HEK293 (cell line): Measurements from ENCODE around the gene PRKCE.

ENCODE experiments used
- CTCF ChIA-PET: fragments of 350-600 bp; formaldehyde crosslinking; extraction: SDS; loops from one replicate; lab custom pipeline; 2021; ENCODE audit warnings: antibody characterized with exemption; lab: Yijun Ruan, JAX
- POLR2A ChIA-PET: fragments of 300-600 bp; formaldehyde crosslinking; extraction: SDS; loops from one replicate; lab custom pipeline; 2020; ENCODE audit warnings: antibody characterized with exemption, inconsistent platforms; lab: Yijun Ruan, JAX
- H3K27ac ChIP-seq: fragments of 200-500 bp; sonication (Bioruptor generic); 2 replicates; pipeline ENCODE4 v1.5.1; 2014; ENCODE audit warnings: low read depth, low read length, control low read depth, inconsistent platforms; ENCODE audit errors: extremely low read depth
- H3K36me3 ChIP-seq, 2 experiments: fragments of 200-500 bp in 1 of 2; sonication (Bioruptor generic) in 1 of 2; 1 replicate in 1 of 2; 2 replicates in 1 of 2; pipeline ENCODE4 v1.5.1; 2014 to 2017; ENCODE audit warnings: inconsistent platforms in 2 of 2, low read length in 2 of 2; ENCODE audit not compliant: control insufficient read depth in 2 of 2, insufficient read depth in 1 of 2
- H3K4me1 ChIP-seq: fragments of 200-500 bp; sonication (Bioruptor generic); 2 replicates; pipeline ENCODE4 v1.5.1; 2014; ENCODE audit warnings: mild to moderate bottlenecking, low read length, inconsistent platforms; ENCODE audit not compliant: control insufficient read depth, insufficient read depth
- H3K4me3 ChIP-seq: 2 replicates; pipeline ENCODE4 v1.5.1; 2011; ENCODE audit warnings: low read depth, mild to moderate bottlenecking, control low read depth, low read length, moderate library complexity
- H3K9me3 ChIP-seq: fragments of 200-500 bp; sonication (Bioruptor generic); 2 replicates; pipeline ENCODE4 v1.5.1; 2014; ENCODE audit warnings: low read depth, low read length, inconsistent platforms; ENCODE audit not compliant: control insufficient read depth, insufficient read depth
- KLF1 ChIP-seq: fragments of 450-650 bp; formaldehyde crosslinking; IDR thresholded peaks from 2 replicates; pipeline ENCODE4 v1.5.1; 2016; ENCODE audit warnings: missing biosample characterization, missing genetic modification characterization
- KLF7 ChIP-seq: fragments of 450-650 bp; formaldehyde crosslinking; IDR thresholded peaks from 2 replicates; pipeline ENCODE4 v1.5.1; 2016; ENCODE audit warnings: missing biosample characterization, missing genetic modification characterization, borderline replicate concordance
- SALL2 ChIP-seq: fragments of 450-650 bp; formaldehyde crosslinking; IDR thresholded peaks from 2 replicates; pipeline ENCODE4 v1.5.0; 2017; ENCODE audit warnings: missing biosample characterization, mild to moderate bottlenecking, missing genetic modification characterization, borderline replicate concordance
- SP2 ChIP-seq: fragments of 450-650 bp; formaldehyde crosslinking; IDR thresholded peaks from 2 replicates; pipeline ENCODE4 v1.5.1; 2016; ENCODE audit warnings: missing biosample characterization, missing genetic modification characterization
- YY2 ChIP-seq: fragments of 450-650 bp; formaldehyde crosslinking; IDR thresholded peaks from 2 replicates; pipeline ENCODE4 v1.5.1; 2016; ENCODE audit warnings: missing biosample characterization, missing genetic modification characterization
- ZBTB44 ChIP-seq: fragments of 450-650 bp; IDR thresholded peaks from 2 replicates; pipeline ENCODE4 v1.5.1; 2018; ENCODE audit warnings: missing biosample characterization, mild to moderate bottlenecking, missing genetic modification characterization
- ZNF202 ChIP-seq: fragments of 450-650 bp; formaldehyde crosslinking; IDR thresholded peaks from 2 replicates; pipeline ENCODE4 v1.5.1; 2016; ENCODE audit warnings: missing biosample characterization, missing genetic modification characterization, borderline replicate concordance
- ZNF366 ChIP-seq: fragments of 450-650 bp; formaldehyde crosslinking; conservative IDR thresholded peaks from 2 replicates; pipeline ENCODE4 v1.5.1; 2016; ENCODE audit warnings: missing biosample characterization, missing genetic modification characterization
- ZNF426 ChIP-seq: fragments of 450-650 bp; formaldehyde crosslinking; IDR thresholded peaks from 2 replicates; pipeline ENCODE4 v1.5.1; 2017; ENCODE audit warnings: missing biosample characterization, missing genetic modification characterization, mild to moderate bottlenecking, inconsistent platforms, moderate library complexity
- ZNF473 ChIP-seq: fragments of 450-650 bp; formaldehyde crosslinking; IDR thresholded peaks from 2 replicates; pipeline ENCODE4 v1.5.1; 2017; ENCODE audit warnings: missing biosample characterization, missing genetic modification characterization
- ZNF510 ChIP-seq: fragments of 450-650 bp; formaldehyde crosslinking; IDR thresholded peaks from 2 replicates; pipeline ENCODE4 v1.5.1; 2018; ENCODE audit warnings: mild to moderate bottlenecking, missing genetic modification characterization, missing biosample characterization; ENCODE audit not compliant: insufficient replicate concordance
- ZNF513 ChIP-seq: fragments of 450-650 bp; IDR thresholded peaks from 2 replicates; pipeline ENCODE4 v1.5.1; 2018; ENCODE audit warnings: missing biosample characterization, missing genetic modification characterization
- ZNF544 ChIP-seq: fragments of 450-650 bp; formaldehyde crosslinking; IDR thresholded peaks from 2 replicates; pipeline ENCODE4 v1.5.0; 2017; ENCODE audit warnings: missing biosample characterization, missing genetic modification characterization
- ZNF623 ChIP-seq: fragments of 450-650 bp; formaldehyde crosslinking; IDR thresholded peaks from 2 replicates; pipeline ENCODE4 v1.5.1; 2016; ENCODE audit warnings: missing biosample characterization, missing genetic modification characterization
- ZNF692 ChIP-seq: fragments of 450-650 bp; formaldehyde crosslinking; IDR thresholded peaks from 2 replicates; pipeline ENCODE4 v1.5.1; 2016; ENCODE audit warnings: missing biosample characterization, missing genetic modification characterization
- ZNF704 ChIP-seq: fragments of 450-650 bp; formaldehyde crosslinking; IDR thresholded peaks from 2 replicates; pipeline ENCODE4 v1.5.1; 2016; ENCODE audit warnings: missing biosample characterization, missing genetic modification characterization
- ZNF707 ChIP-seq: fragments of 450-650 bp; formaldehyde crosslinking; IDR thresholded peaks from 2 replicates; pipeline ENCODE4 v1.5.1; 2016; ENCODE audit warnings: missing biosample characterization, missing genetic modification characterization
- ZNF792 ChIP-seq: fragments of 450-650 bp; formaldehyde crosslinking; IDR thresholded peaks from 2 replicates; pipeline ENCODE4 v1.5.1; 2016; ENCODE audit warnings: missing biosample characterization, missing genetic modification characterization
- ZNF843 ChIP-seq: fragments of 450-650 bp; formaldehyde crosslinking; IDR thresholded peaks from 2 replicates; pipeline ENCODE4 v1.5.1; 2016; ENCODE audit warnings: missing biosample characterization, missing genetic modification characterization
- TF ChIP-seq, protein P1 (sequence below): fragments of 450-650 bp; formaldehyde crosslinking; IDR thresholded peaks from 2 replicates; pipeline ENCODE4 v1.5.1; 2016; ENCODE audit warnings: missing biosample characterization, missing genetic modification characterization, borderline replicate concordance
- TF ChIP-seq, protein P2 (sequence below): fragments of 450-650 bp; formaldehyde crosslinking; IDR thresholded peaks from 2 replicates; pipeline ENCODE4 v1.5.1; 2016; ENCODE audit warnings: missing biosample characterization, missing genetic modification characterization

PRKCE gene

DNA sequence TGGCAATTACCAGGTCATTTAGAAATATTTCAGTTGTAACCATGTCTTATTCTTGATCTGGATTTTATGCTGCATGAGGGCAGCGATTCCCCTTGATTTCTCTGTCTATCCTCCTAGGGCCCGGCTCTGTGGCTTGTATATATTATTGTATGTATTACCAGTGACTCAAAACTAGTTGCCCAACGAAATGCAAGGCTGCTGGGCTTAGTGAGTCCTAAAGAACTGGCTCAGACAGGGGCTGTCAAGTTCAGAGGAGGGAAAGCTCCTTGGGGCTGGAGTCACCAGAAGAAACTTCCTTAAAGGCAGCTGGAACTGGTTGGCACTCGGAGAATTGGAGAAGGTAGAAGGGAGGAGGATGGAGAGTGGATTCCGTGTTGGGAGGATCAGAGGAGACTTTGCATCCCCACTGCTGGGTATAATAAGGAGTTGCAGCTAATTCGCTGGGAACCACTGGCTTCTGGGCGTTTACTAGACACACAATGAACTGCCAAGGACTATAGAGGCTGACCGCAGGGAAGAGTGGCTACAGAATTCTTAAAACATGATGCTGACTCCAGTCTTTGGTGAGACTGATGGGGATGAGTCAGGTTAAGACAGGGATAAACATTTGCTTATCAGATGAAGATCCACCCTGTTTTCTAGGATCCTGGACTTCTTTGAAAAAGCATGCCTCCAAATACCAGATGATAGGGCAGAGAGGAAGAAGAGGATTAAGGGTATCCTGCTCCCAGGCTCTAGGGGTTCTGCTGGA, 104.3 kb downstream of the PRKCE start (continued):
- TF ChIP-seq, protein P1, sequence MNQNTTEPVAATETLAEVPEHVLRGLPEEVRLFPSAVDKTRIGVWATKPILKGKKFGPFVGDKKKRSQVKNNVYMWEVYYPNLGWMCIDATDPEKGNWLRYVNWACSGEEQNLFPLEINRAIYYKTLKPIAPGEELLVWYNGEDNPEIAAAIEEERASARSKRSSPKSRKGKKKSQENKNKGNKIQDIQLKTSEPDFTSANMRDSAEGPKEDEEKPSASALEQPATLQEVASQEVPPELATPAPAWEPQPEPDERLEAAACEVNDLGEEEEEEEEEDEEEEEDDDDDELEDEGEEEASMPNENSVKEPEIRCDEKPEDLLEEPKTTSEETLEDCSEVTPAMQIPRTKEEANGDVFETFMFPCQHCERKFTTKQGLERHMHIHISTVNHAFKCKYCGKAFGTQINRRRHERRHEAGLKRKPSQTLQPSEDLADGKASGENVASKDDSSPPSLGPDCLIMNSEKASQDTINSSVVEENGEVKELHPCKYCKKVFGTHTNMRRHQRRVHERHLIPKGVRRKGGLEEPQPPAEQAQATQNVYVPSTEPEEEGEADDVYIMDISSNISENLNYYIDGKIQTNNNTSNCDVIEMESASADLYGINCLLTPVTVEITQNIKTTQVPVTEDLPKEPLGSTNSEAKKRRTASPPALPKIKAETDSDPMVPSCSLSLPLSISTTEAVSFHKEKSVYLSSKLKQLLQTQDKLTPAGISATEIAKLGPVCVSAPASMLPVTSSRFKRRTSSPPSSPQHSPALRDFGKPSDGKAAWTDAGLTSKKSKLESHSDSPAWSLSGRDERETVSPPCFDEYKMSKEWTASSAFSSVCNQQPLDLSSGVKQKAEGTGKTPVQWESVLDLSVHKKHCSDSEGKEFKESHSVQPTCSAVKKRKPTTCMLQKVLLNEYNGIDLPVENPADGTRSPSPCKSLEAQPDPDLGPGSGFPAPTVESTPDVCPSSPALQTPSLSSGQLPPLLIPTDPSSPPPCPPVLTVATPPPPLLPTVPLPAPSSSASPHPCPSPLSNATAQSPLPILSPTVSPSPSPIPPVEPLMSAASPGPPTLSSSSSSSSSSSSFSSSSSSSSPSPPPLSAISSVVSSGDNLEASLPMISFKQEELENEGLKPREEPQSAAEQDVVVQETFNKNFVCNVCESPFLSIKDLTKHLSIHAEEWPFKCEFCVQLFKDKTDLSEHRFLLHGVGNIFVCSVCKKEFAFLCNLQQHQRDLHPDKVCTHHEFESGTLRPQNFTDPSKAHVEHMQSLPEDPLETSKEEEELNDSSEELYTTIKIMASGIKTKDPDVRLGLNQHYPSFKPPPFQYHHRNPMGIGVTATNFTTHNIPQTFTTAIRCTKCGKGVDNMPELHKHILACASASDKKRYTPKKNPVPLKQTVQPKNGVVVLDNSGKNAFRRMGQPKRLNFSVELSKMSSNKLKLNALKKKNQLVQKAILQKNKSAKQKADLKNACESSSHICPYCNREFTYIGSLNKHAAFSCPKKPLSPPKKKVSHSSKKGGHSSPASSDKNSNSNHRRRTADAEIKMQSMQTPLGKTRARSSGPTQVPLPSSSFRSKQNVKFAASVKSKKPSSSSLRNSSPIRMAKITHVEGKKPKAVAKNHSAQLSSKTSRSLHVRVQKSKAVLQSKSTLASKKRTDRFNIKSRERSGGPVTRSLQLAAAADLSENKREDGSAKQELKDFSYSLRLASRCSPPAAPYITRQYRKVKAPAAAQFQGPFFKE (tag by site-specific recombination) = no peak
- TF ChIP-seq ZNF704 = no peak
- no peak for TF ChIP-seq ZNF202 (tag by site-specific recombination)

- H3K36me3 ChIP-seq = no peaks in the 10 kb centered on the region
- ChIA-PET CTCF (interaction anchor here (0.5 to 2.5 kb wide), 5 partner anchors 21 to 488 kb away, joined by 3 to 9 read pairs (median 3); no protein-coding TSS in a partner anchor), POLR2A (no interaction called here)
- H3K4me3 ChIP-seq = no peak overlapping the region
- no peaks in the 10 kb centered on the region for H3K9me3 ChIP-seq
- H3K27ac ChIP-seq = no peak overlapping the region
- peaks cover 7% of the 10 kb centered on the region for H3K4me1 ChIP-seq
- TF ChIP-seq YY2 = no peak
- no peak for TF ChIP-seq ZBTB44 (tag by site-specific recombination)
- no peak for TF ChIP-seq ZNF510 (tag by site-specific recombination)
- TF ChIP-seq ZNF366 (tag by site-specific recombination) = no peak
- no peak for TF ChIP-seq KLF7 (tag by site-specific recombination)
- TF ChIP-seq ZNF843 (tag by site-specific recombination) = no peak
- no peak for TF ChIP-seq ZNF544 (tag by site-specific recombination)
- no peak for TF ChIP-seq ZNF692 (tag by site-specific recombination)
- TF ChIP-seq, protein P2, sequence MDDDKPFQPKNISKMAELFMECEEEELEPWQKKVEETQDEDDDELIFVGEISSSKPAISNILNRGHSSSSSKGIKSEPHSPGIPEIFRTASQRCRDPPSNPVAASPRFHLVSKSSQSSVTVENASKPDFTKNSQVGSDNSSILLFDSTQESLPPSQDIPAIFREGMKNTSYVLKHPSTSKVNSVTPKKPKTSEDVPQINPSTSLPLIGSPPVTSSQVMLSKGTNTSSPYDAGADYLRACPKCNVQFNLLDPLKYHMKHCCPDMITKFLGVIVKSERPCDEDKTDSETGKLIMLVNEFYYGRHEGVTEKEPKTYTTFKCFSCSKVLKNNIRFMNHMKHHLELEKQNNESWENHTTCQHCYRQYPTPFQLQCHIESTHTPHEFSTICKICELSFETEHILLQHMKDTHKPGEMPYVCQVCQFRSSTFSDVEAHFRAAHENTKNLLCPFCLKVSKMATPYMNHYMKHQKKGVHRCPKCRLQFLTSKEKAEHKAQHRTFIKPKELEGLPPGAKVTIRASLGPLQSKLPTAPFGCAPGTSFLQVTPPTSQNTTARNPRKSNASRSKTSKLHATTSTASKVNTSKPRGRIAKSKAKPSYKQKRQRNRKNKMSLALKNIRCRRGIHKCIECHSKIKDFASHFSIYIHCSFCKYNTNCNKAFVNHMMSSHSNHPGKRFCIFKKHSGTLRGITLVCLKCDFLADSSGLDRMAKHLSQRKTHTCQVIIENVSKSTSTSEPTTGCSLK (tag by site-specific recombination) = no peak
- TF ChIP-seq SALL2 = no peak
- TF ChIP-seq ZNF473 (tag by site-specific recombination) = no peak
- TF ChIP-seq ZNF792 (tag by site-specific recombination) = no peak
- TF ChIP-seq ZNF707 (tag by site-specific recombination) = no peak
- no peak for TF ChIP-seq SP2 (tag by site-specific recombination)
- no peak for TF ChIP-seq ZNF513 (tag by site-specific recombination)
- no peak for TF ChIP-seq KLF1
- TF ChIP-seq ZNF426 (tag by site-specific recombination) = no peak
- TF ChIP-seq ZNF623 = no peak
These were observed 106.5 kb downstream of the PRKCE start for GRCh38 chr2:45758018-45758417.
